B cell (primary cell): ENCODE measurements around the gene SLC16A9. TPM values are rescaled to one million over a fixed set of nuclear protein-coding genes. Genes with fewer than 3 reads are reported as not detected.
"Not testable (repeated sequence)": the region's sequence is repeated elsewhere in the genome, so short reads cannot be mapped to it uniquely, and the experiment has no call there.

Source experiments
- ATAC-seq: fragments of 200-7000 bp; cut with Tn5 transposase; one replicate; pipeline ENCODE4 v1.10.0; 2021; ENCODE audit warnings: low read depth, mild to moderate bottlenecking, moderate number of reproducible peaks, moderate library complexity
- CTCF ChIA-PET: fragments of 350-600 bp; sonication (Branson Sonifier 250); formaldehyde crosslinking; loops from one replicate; lab custom pipeline; 2021; ENCODE audit warnings: antibody characterized with exemption, inconsistent platforms; lab: Charles Lee
- POLR2A ChIA-PET: fragments of 350-600 bp; sonication (Branson Sonifier 250); formaldehyde crosslinking; loops from one replicate; lab custom pipeline; 2021; ENCODE audit warnings: antibody characterized with exemption; lab: Charles Lee
- DNase-seq: peaks from one replicate; pipeline ENCODE4 v3.0.0; 2013
- H2AFZ ChIP-seq: 2 replicates; pipeline ENCODE4 v1.6.1; 2012; ENCODE audit warnings: mild to moderate bottlenecking, low read depth, low read length; ENCODE audit not compliant: insufficient read depth, poor library complexity, severe bottlenecking
- H3K27ac ChIP-seq, 2 donors: 1 replicate in 1 of 2; 2 replicates in 1 of 2; pipeline ENCODE4 v1.5.1; 2012 to 2013; ENCODE audit warnings: low read length in 2 of 2, mild to moderate bottlenecking in 2 of 2, moderate library complexity in 1 of 2
- H3K27me3 ChIP-seq, 4 experiments: fragments of 200-600 bp in 1 of 4; sonication (generic) in 1 of 4; replicated peaks in 1 of 4; 1 replicate in 2 of 4; 2 replicates in 2 of 4; pipeline versions ENCODE4 v1.6.1 to v1.7.0; 2013 to 2016; ENCODE audit warnings: low read length in 3 of 4, mild to moderate bottlenecking in 2 of 4, mixed read lengths in 1 of 4, moderate library complexity in 1 of 4; ENCODE audit not compliant: insufficient read depth in 4 of 4, control insufficient read depth in 3 of 4; ENCODE audit errors: control extremely low read depth in 1 of 4
- H3K36me3 ChIP-seq, 2 experiments: replicated peaks in 1 of 2; 1 replicate in 1 of 2; 2 replicates in 1 of 2; pipeline versions ENCODE4 v1.6.1 to v1.7.1; 2013; ENCODE audit warnings: low read length in 1 of 2; ENCODE audit not compliant: insufficient read depth in 2 of 2, control insufficient read depth in 1 of 2; ENCODE audit errors: control extremely low read depth in 1 of 2, extremely low read depth in 1 of 2
- H3K4me1 ChIP-seq, 2 donors: fragments of 200-600 bp in 1 of 2; sonication (generic) in 1 of 2; 1 replicate in 1 of 2; 2 replicates in 1 of 2; pipeline versions ENCODE4 v1.5.1 to v1.6.1; 2013 to 2017; ENCODE audit warnings: low read length in 2 of 2; ENCODE audit not compliant: control insufficient read depth in 2 of 2, insufficient read depth in 2 of 2
- H3K4me2 ChIP-seq: replicated peaks from 2 replicates; pipeline ENCODE3; 2012; ENCODE audit warnings: mild to moderate bottlenecking, low read depth, low read length; ENCODE audit not compliant: poor library complexity, severe bottlenecking
- H3K4me3 ChIP-seq, 5 experiments: fragments of 200-600 bp in 1 of 5; sonication (generic) in 1 of 5; 1 replicate in 3 of 5; 2 replicates in 2 of 5; pipeline versions ENCODE4 v1.5.1 to v1.7.0; 2011 to 2016; ENCODE audit warnings: low read length in 4 of 5, mild to moderate bottlenecking in 4 of 5, low read depth in 2 of 5, control low read depth in 1 of 5, moderate library complexity in 1 of 5; ENCODE audit not compliant: insufficient read depth in 1 of 5; ENCODE audit errors: control extremely low read depth in 1 of 5, extremely low read depth in 1 of 5
- H3K79me2 ChIP-seq: fragments of 200-600 bp; sonication (generic); one replicate; pipeline ENCODE4 v1.6.0; 2016; ENCODE audit warnings: low read length; ENCODE audit not compliant: control insufficient read depth, insufficient read depth
- H3K9ac ChIP-seq: fragments of 200-600 bp; sonication (generic); 2 replicates; pipeline ENCODE4 v1.6.1; 2017; ENCODE audit warnings: mild to moderate bottlenecking, low read length, moderate library complexity
- H3K9me3 ChIP-seq, 3 donors: one replicate each; pipeline versions ENCODE4 v1.6.1 to v1.7.1; 2013; ENCODE audit warnings: low read length in 2 of 3; ENCODE audit not compliant: control insufficient read depth in 2 of 3, insufficient read depth in 1 of 3; ENCODE audit errors: control extremely low read depth in 1 of 3
- H4K20me1 ChIP-seq: 2 replicates; pipeline ENCODE4 v1.6.0; 2012; ENCODE audit warnings: mild to moderate bottlenecking, low read length; ENCODE audit not compliant: insufficient read depth, control insufficient read depth, poor library complexity, severe bottlenecking
- H3K27ac Mint-ChIP-seq: one replicate; pipeline ENCODE4 v1.8.0; 2021; ENCODE audit warnings: mixed read lengths
- H3K27me3 Mint-ChIP-seq: one replicate; pipeline ENCODE4 v1.8.0; 2021; ENCODE audit warnings: mixed read lengths
- H3K4me1 Mint-ChIP-seq: one replicate; pipeline ENCODE4 v1.8.0; 2021; ENCODE audit warnings: mixed read lengths
- H3K4me3 Mint-ChIP-seq: one replicate; pipeline ENCODE4 v1.8.0; 2021; ENCODE audit warnings: mixed read lengths
- H3K9me3 Mint-ChIP-seq: one replicate; pipeline ENCODE4 v1.8.0; 2022; ENCODE audit warnings: mixed read lengths; ENCODE audit not compliant: insufficient read depth
- CTCF ChIP-seq: fragments of 200-600 bp; IDR thresholded peaks from one replicate; pipeline ENCODE4 v1.8.0; 2022; ENCODE audit warnings: antibody characterized with exemption, mild to moderate bottlenecking
- WGBS: methylation state at CpG from one replicate; pipeline ENCODE4 v1.1.5; 2013; ENCODE audit warnings: missing lambda C conversion rate; ENCODE audit not compliant: insufficient coverage; 5-methylcytosine and 5-hydroxymethylcytosine counted together
- intact Hi-C: fragments of 100-400 bp; cut with micrococcal nuclease; formaldehyde crosslinking; loops from one replicate; pipeline ENCODE4 v1.10.0; 2022
- polyA plus RNA-seq: library from polyadenylated mRNA; depleted of rRNA; stranded (reverse); fragments of >200 nt; gene quantifications from 2 replicates; pipeline ENCODE4 v1.2.3, GENCODE V29; 2012
- total RNA-seq, 2 donors: library from RNA; stranded (reverse); fragments of 120-200 nt in 1 of 2; gene quantifications; 1 replicate in 1 of 2; 2 replicates in 1 of 2; pipeline versions ENCODE4 v1.2.3 to v1.2.4, GENCODE V29; 2013 to 2022

The SLC16A9 gene
- total and polyA plus RNA-seq, 2 donors (not counting 1 experiment from before 2014, with no cell fraction given): 0.04 TPM; not detected in 1

GRCh38 chr10:59729167-59729566 is 19.5 kb upstream of the SLC16A9 start:
- H3K79me2 ChIP-seq, H3K9me3 Mint-ChIP-seq, H2AFZ ChIP-seq, intact Hi-C loops, H3K27me3 Mint-ChIP-seq, H3K4me1 Mint-ChIP-seq, H3K9ac ChIP-seq, H3K36me3 ChIP-seq, CTCF ChIA-PET, H3K27ac ChIP-seq, ATAC-seq, H3K4me2 ChIP-seq, H3K4me3 ChIP-seq, H3K27ac Mint-ChIP-seq, H3K4me3 Mint-ChIP-seq, H4K20me1 ChIP-seq, DNase-seq, H3K9me3 ChIP-seq, H3K4me1 ChIP-seq, H3K27me3 ChIP-seq: not testable (repeated sequence)
- WGBS: no CpG with 5 or more reads among the region's 4 CpGs
- POLR2A ChIA-PET: interaction anchor here (0.6 kb wide), 1 partner anchor 113 kb away, joined by 4 read pairs; no protein-coding TSS in a partner anchor

- no peak overlapping the region for H3K27ac Mint-ChIP-seq
- H3K27ac ChIP-seq: no peak overlapping the region
These were observed 14.7 kb upstream of the SLC16A9 start for GRCh38 chr10:59724098-59724938.

More at GRCh38 chr10:59724098-59724938, 14.7 kb upstream of the SLC16A9 start:
- Histone ChIP-seq H3K9ac (no peak overlapping the region), H3K36me3 (no peaks in the 10 kb centered on the region), H3K4me1 (no peaks in the 10 kb centered on the region), H3K27me3 (peaks cover 0 to 2% (median 0%) of the 10 kb centered on the region in 4 experiments), H2AFZ (no peak overlapping the region), H3K4me3 (no peak overlapping the region), H4K20me1 (no peaks in the 10 kb centered on the region), H3K79me2 (no peaks in the 10 kb centered on the region), H3K4me2 (no peak overlapping the region), H3K9me3 (peaks cover 0 to 5% (median 4%) of the 10 kb centered on the region in 3 donors)
- TF ChIP-seq CTCF: no peak
- POLR2A ChIA-PET: no interaction called here
- 100% methylated on average over 1 of the region's 3 CpGs for WGBS
- H3K9me3 Mint-ChIP-seq: peaks cover 5% of the 10 kb centered on the region
- peaks cover 5% of the 10 kb centered on the region for H3K27me3 Mint-ChIP-seq
- ATAC-seq (no peak), DNase-seq (no peak)
- intact Hi-C loops: no loop called here
- no peak overlapping the region for H3K4me3 Mint-ChIP-seq
- CTCF ChIA-PET: no interaction called here
- no peaks in the 10 kb centered on the region for H3K4me1 Mint-ChIP-seq
